Measurements from ENCODE around the gene FAM111B.

- TF ChIP-seq CTCF (IDR thresholded peaks at IDR 0.05) (peak; percentile 78 to 98 (median 87)), POLR2A (IDR thresholded peaks at IDR 0.05) (peak; percentile 59)
Observed at GRCh38 chr11:59171508-59172322, 64.7 kb downstream of the FAM111B start, which contains the start of gene DTX4.
